ENCODE measurements around the gene SLC29A3. TPM values are rescaled to one million over a fixed set of nuclear protein-coding genes. Genes with fewer than 3 reads are reported as not detected.

The SLC29A3 gene
- total RNA-seq, 1 experiment from 2014 or later, result 7.6 TPM

- in situ Hi-C loops (cut with HindIII; ENCODE audit: low pct_unique_long_range_greater_than_20kb, low sequenced_read_pairs), result no loop called here
- CTCF ChIA-PET, result no interaction called here
Measured at GRCh38 chr10:71344154-71344925, 25.3 kb downstream of the SLC29A3 start.

GRCh38 chr10:71344993-71345480 is 26.0 kb downstream of the SLC29A3 start:
- in situ Hi-C loops (cut with HindIII; ENCODE audit: low pct_unique_long_range_greater_than_20kb, low sequenced_read_pairs), result no loop called here
- H3K4me1 ChIP-seq (ENCODE audit: control insufficient read depth, insufficient read depth, low read length), result peaks cover 9% of the 10 kb centered on the region

More at GRCh38 chr10:71344154-71344925, 25.3 kb downstream of the SLC29A3 start:
- no peaks in the 10 kb centered on the region for H3K27me3 ChIP-seq (ENCODE audit: control insufficient read depth, insufficient read depth, low read length)
- H3K4me1 ChIP-seq (ENCODE audit: control insufficient read depth, insufficient read depth, low read length), result peaks cover 16% of the 10 kb centered on the region
- no peak overlapping the region for H3K4me3 ChIP-seq (ENCODE audit: low read depth in 2 of 2, low read length in 2 of 2)
- H3K9me3 ChIP-seq (ENCODE audit: control insufficient read depth, insufficient read depth, low read depth, low read length), result no peaks in the 10 kb centered on the region
- DNase-seq (ENCODE audit: low read depth, low spot score), result no peak
- H3K27ac ChIP-seq (ENCODE audit: low read length), result no peak overlapping the region
- intact Hi-C loops (cut with micrococcal nuclease; ENCODE audit: unreplicated experiment), result no loop called here
- no peaks in the 10 kb centered on the region for H3K36me3 ChIP-seq (ENCODE audit: control insufficient read depth, insufficient read depth, low read length)
- no TSS peak for BruUV-seq (replicated peaks)
- POLR2A ChIA-PET, result no interaction called here
- TF ChIP-seq, protein P1, sequence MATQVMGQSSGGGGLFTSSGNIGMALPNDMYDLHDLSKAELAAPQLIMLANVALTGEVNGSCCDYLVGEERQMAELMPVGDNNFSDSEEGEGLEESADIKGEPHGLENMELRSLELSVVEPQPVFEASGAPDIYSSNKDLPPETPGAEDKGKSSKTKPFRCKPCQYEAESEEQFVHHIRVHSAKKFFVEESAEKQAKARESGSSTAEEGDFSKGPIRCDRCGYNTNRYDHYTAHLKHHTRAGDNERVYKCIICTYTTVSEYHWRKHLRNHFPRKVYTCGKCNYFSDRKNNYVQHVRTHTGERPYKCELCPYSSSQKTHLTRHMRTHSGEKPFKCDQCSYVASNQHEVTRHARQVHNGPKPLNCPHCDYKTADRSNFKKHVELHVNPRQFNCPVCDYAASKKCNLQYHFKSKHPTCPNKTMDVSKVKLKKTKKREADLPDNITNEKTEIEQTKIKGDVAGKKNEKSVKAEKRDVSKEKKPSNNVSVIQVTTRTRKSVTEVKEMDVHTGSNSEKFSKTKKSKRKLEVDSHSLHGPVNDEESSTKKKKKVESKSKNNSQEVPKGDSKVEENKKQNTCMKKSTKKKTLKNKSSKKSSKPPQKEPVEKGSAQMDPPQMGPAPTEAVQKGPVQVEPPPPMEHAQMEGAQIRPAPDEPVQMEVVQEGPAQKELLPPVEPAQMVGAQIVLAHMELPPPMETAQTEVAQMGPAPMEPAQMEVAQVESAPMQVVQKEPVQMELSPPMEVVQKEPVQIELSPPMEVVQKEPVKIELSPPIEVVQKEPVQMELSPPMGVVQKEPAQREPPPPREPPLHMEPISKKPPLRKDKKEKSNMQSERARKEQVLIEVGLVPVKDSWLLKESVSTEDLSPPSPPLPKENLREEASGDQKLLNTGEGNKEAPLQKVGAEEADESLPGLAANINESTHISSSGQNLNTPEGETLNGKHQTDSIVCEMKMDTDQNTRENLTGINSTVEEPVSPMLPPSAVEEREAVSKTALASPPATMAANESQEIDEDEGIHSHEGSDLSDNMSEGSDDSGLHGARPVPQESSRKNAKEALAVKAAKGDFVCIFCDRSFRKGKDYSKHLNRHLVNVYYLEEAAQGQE (IDR thresholded peaks at IDR 0.05; ENCODE audit: insufficient read depth in 1 of 2, low read depth in 2 of 2, low read length in 1 of 2), result no peak
- TF ChIP-seq TCF7L2 (IDR thresholded peaks at IDR 0.05; ENCODE audit: low read depth, low read length) (no peak), SIN3A (IDR thresholded peaks at IDR 0.05; ENCODE audit: borderline replicate concordance, insufficient read depth, low read depth, low read length) (no peak), POLR2AphosphoS5 (IDR thresholded peaks at IDR 0.05; ENCODE audit: low read depth, low read length) (no peak)
- TF ChIP-seq, protein P2, sequence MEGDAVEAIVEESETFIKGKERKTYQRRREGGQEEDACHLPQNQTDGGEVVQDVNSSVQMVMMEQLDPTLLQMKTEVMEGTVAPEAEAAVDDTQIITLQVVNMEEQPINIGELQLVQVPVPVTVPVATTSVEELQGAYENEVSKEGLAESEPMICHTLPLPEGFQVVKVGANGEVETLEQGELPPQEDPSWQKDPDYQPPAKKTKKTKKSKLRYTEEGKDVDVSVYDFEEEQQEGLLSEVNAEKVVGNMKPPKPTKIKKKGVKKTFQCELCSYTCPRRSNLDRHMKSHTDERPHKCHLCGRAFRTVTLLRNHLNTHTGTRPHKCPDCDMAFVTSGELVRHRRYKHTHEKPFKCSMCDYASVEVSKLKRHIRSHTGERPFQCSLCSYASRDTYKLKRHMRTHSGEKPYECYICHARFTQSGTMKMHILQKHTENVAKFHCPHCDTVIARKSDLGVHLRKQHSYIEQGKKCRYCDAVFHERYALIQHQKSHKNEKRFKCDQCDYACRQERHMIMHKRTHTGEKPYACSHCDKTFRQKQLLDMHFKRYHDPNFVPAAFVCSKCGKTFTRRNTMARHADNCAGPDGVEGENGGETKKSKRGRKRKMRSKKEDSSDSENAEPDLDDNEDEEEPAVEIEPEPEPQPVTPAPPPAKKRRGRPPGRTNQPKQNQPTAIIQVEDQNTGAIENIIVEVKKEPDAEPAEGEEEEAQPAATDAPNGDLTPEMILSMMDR (IDR thresholded peaks at IDR 0.05), result no peak
- ATAC-seq, result no peak

More at GRCh38 chr10:71344993-71345480, 26.0 kb downstream of the SLC29A3 start:
- no TSS peak for BruUV-seq (replicated peaks)
- Histone ChIP-seq H3K9me3 (ENCODE audit: control insufficient read depth, insufficient read depth, low read depth, low read length) (no peaks in the 10 kb centered on the region), H3K27me3 (ENCODE audit: control insufficient read depth, insufficient read depth, low read length) (no peaks in the 10 kb centered on the region), H3K27ac (ENCODE audit: low read length) (no peak overlapping the region), H3K36me3 (ENCODE audit: control insufficient read depth, insufficient read depth, low read length) (no peaks in the 10 kb centered on the region), H3K4me3 (ENCODE audit: low read depth in 2 of 2, low read length in 2 of 2) (no peak overlapping the region)
- POLR2A ChIA-PET, result no interaction called here
- ATAC-seq (no peak), DNase-seq (ENCODE audit: low read depth, low spot score) (no peak)
- intact Hi-C loops (cut with micrococcal nuclease; ENCODE audit: unreplicated experiment), result no loop called here
- CTCF ChIA-PET, result no interaction called here
- TF ChIP-seq TCF7L2 (IDR thresholded peaks at IDR 0.05; ENCODE audit: low read depth, low read length), result no peak
- TF ChIP-seq, protein P1 (IDR thresholded peaks at IDR 0.05; ENCODE audit: insufficient read depth in 1 of 2, low read depth in 2 of 2, low read length in 1 of 2), result no peak
- TF ChIP-seq SIN3A (IDR thresholded peaks at IDR 0.05; ENCODE audit: borderline replicate concordance, insufficient read depth, low read depth, low read length), result no peak
- no peak for TF ChIP-seq POLR2AphosphoS5 (IDR thresholded peaks at IDR 0.05; ENCODE audit: low read depth, low read length)
- TF ChIP-seq, protein P2 (IDR thresholded peaks at IDR 0.05), result no peak

Data from Panc1 (cell line).